Limb (tissue), 2 donors: ENCODE data around the gene HEXD.
"Not testable (repeated sequence)": the region's sequence is repeated elsewhere in the genome, so short reads cannot be mapped to it uniquely, and the experiment has no call there.

ENCODE experiments used
- DNase-seq, 2 donors: peaks; one replicate each; pipeline ENCODE4 v3.0.0-alpha.2; 2016; ENCODE audit errors: extremely low spot score in 2 of 2

HEXD gene

GRCh38 chr17:82418001-82418986 lies at the start of gene HEXD, which contains the start of gene OGFOD3:
Gene HEXD (plus strand): TSS chr17:82418347. CDS start chr17:82419800, 1,453 bp downstream.
Gene OGFOD3 (minus strand): TSS chr17:82418586. CDS start chr17:82418485, 101 bp downstream.
- peak; percentile 85 to 95 for DNase-seq

GRCh38 chr17:82369211-82369610 lies 48.9 kb upstream of the HEXD start:
- no peak for DNase-seq

- DNase-seq: no peak
Measured at GRCh38 chr17:82370471-82371332, 47.4 kb upstream of the HEXD start.

GRCh38 chr17:82371333-82372248 lies 46.6 kb upstream of the HEXD start, which contains the start of gene UTS2R:
Gene UTS2R (plus strand): TSS chr17:82371765. CDS start chr17:82374325, 2,560 bp downstream.
- DNase-seq: peak in 1 of 2 donors; percentile 64

- DNase-seq: no peak
Measured at GRCh38 chr17:82372249-82373071, 45.7 kb upstream of the HEXD start.

- not testable (repeated sequence) for DNase-seq
Measured at GRCh38 chr17:82373072-82373452, 45.1 kb upstream of the HEXD start.

GRCh38 chr17:82373731-82374625 lies 44.2 kb upstream of the HEXD start:
- no peak for DNase-seq

GRCh38 chr17:82374626-82375331 lies 43.4 kb upstream of the HEXD start:
- DNase-seq: no peak

- DNase-seq: no peak
Measured at GRCh38 chr17:82375359-82376041, 42.6 kb upstream of the HEXD start.

- no peak for DNase-seq
Measured at GRCh38 chr17:82376042-82376730, 42.0 kb upstream of the HEXD start.

- DNase-seq: not testable (repeated sequence)
Measured at GRCh38 chr17:82377294-82377693, 40.9 kb upstream of the HEXD start.

GRCh38 chr17:82377924-82378740 lies 40.0 kb upstream of the HEXD start:
- DNase-seq: no peak

- DNase-seq: no peak
Measured at GRCh38 chr17:82378741-82379021, 39.5 kb upstream of the HEXD start.

GRCh38 chr17:82380860-82381702 lies 37.1 kb upstream of the HEXD start:
- DNase-seq: peak in 1 of 2 donors; percentile 52

GRCh38 chr17:82381703-82382009 lies 36.5 kb upstream of the HEXD start:
- DNase-seq: not testable (repeated sequence)
